GM21515 (cell line): ENCODE measurements around the gene LIPT2.

Source experiments
- ATAC-seq: cut with Tn5 transposase; IDR thresholded peaks from one replicate; pipeline ENCODE4 v1.9.1; 2021; ENCODE audit not compliant: unreplicated experiment

LIPT2 gene

GRCh38 chr11:74466916-74467885, 26.3 kb downstream of the LIPT2 start, which contains the start of gene KCNE3:
Gene KCNE3, minus strand, starts transcription at chr11:74467549. Its CDS starts 9,986 bp downstream, at chr11:74457563.
- no peak for ATAC-seq

GRCh38 chr11:74465291-74465708, 28.2 kb downstream of the LIPT2 start:
- no peak for ATAC-seq

GRCh38 chr11:74464746-74465145, 28.8 kb downstream of the LIPT2 start:
- no peak for ATAC-seq

GRCh38 chr11:74463216-74463615, 30.3 kb downstream of the LIPT2 start:
- ATAC-seq: no peak

GRCh38 chr11:74462631-74463030, 30.9 kb downstream of the LIPT2 start:
- no peak for ATAC-seq

- ATAC-seq: no peak
Measured at GRCh38 chr11:74462009-74462408, 31.5 kb downstream of the LIPT2 start.

- ATAC-seq: no peak
Measured at GRCh38 chr11:74460481-74461154, 32.9 kb downstream of the LIPT2 start.

- no peak for ATAC-seq
Measured at GRCh38 chr11:74460065-74460464, 33.5 kb downstream of the LIPT2 start.

GRCh38 chr11:74459584-74459983, 33.9 kb downstream of the LIPT2 start:
- ATAC-seq: no peak

- ATAC-seq: no peak
Measured at GRCh38 chr11:74457356-74457755, 36.2 kb downstream of the LIPT2 start.

GRCh38 chr11:74453373-74453975, 40.0 kb downstream of the LIPT2 start:
- no peak for ATAC-seq

- ATAC-seq: no peak
Measured at GRCh38 chr11:74452366-74452765, 41.2 kb downstream of the LIPT2 start.

- no peak for ATAC-seq
Measured at GRCh38 chr11:74450318-74450717, 43.2 kb downstream of the LIPT2 start.

- ATAC-seq: peak; percentile 61
Measured at GRCh38 chr11:74449369-74449931, 44.1 kb downstream of the LIPT2 start.

GRCh38 chr11:74447720-74448119, 45.8 kb downstream of the LIPT2 start:
- no peak for ATAC-seq

GRCh38 chr11:74446532-74446938, 47.0 kb downstream of the LIPT2 start:
- ATAC-seq: no peak

GRCh38 chr11:74444173-74444826, 49.2 kb downstream of the LIPT2 start:
- no peak for ATAC-seq

GRCh38 chr11:74443071-74443864, 50.3 kb downstream of the LIPT2 start:
- no peak for ATAC-seq

- ATAC-seq: no peak
Measured at GRCh38 chr11:74442636-74443035, 50.9 kb downstream of the LIPT2 start.
